NCI-H2196 treated with DMSO at 0.1 percent for 48 hours (cell line): ENCODE results near the gene RAP1A.
"Not testable (repeated sequence)": the region's sequence is repeated elsewhere in the genome, so short reads cannot be mapped to it uniquely, and the experiment has no call there.

ENCODE experiments used
- DNase-seq: peaks from one replicate; lab custom pipeline; 2025; ENCODE audit not compliant: unreplicated experiment; lab: John Stamatoyannopoulos, UW

Gene RAP1A

GRCh38 chr1:111735321-111735720 is 115.7 kb downstream of the RAP1A start:
- no peak for DNase-seq

GRCh38 chr1:111735858-111736544 is 116.4 kb downstream of the RAP1A start:
- no peak for DNase-seq

- DNase-seq: peak; percentile 36
Observed at GRCh38 chr1:111736548-111737215, 117.1 kb downstream of the RAP1A start.

GRCh38 chr1:111737216-111738132 is 117.9 kb downstream of the RAP1A start:
- DNase-seq: no peak

- DNase-seq: no peak
Observed at GRCh38 chr1:111738133-111738435, 118.5 kb downstream of the RAP1A start.

- peak; percentile 80 for DNase-seq
Observed at GRCh38 chr1:111738436-111739193, 119.0 kb downstream of the RAP1A start.

GRCh38 chr1:111739194-111739924 is 119.8 kb downstream of the RAP1A start, which contains the start of gene INKA2:
INKA2 (minus strand) TSS chr1:111739395; CDS start chr1:111739242, 153 bp downstream.
- DNase-seq: peak; percentile 89

- DNase-seq: peak; percentile 58
Observed at GRCh38 chr1:111739925-111740765, 120.6 kb downstream of the RAP1A start.

- not testable (repeated sequence) for DNase-seq
Observed at GRCh38 chr1:111742292-111742691, 122.7 kb downstream of the RAP1A start.

- no peak for DNase-seq
Observed at GRCh38 chr1:111742938-111743549, 123.5 kb downstream of the RAP1A start.

GRCh38 chr1:111743679-111744101 is 124.1 kb downstream of the RAP1A start:
- DNase-seq: no peak

GRCh38 chr1:111745675-111746613 is 126.4 kb downstream of the RAP1A start:
- no peak for DNase-seq

- DNase-seq: no peak
Observed at GRCh38 chr1:111746614-111746999, 127.0 kb downstream of the RAP1A start.

GRCh38 chr1:111747282-111747734 is 127.7 kb downstream of the RAP1A start:
- DNase-seq: peak; percentile 44

- no peak for DNase-seq
Observed at GRCh38 chr1:111747947-111748346, 128.4 kb downstream of the RAP1A start.

- DNase-seq: no peak
Observed at GRCh38 chr1:111749628-111750027, 130.0 kb downstream of the RAP1A start.

GRCh38 chr1:111750856-111751255 is 131.3 kb downstream of the RAP1A start:
- no peak for DNase-seq
